Islet of Langerhans (tissue), 1 donor: ENCODE measurements around the gene TENT4B.

Experiments used
- FAIRE-seq: peaks from one replicate; lab custom pipeline; 2011; peaks lifted over from hg19 to GRCh38; lab: Jason Lieb, UNC

TENT4B gene

DNA sequence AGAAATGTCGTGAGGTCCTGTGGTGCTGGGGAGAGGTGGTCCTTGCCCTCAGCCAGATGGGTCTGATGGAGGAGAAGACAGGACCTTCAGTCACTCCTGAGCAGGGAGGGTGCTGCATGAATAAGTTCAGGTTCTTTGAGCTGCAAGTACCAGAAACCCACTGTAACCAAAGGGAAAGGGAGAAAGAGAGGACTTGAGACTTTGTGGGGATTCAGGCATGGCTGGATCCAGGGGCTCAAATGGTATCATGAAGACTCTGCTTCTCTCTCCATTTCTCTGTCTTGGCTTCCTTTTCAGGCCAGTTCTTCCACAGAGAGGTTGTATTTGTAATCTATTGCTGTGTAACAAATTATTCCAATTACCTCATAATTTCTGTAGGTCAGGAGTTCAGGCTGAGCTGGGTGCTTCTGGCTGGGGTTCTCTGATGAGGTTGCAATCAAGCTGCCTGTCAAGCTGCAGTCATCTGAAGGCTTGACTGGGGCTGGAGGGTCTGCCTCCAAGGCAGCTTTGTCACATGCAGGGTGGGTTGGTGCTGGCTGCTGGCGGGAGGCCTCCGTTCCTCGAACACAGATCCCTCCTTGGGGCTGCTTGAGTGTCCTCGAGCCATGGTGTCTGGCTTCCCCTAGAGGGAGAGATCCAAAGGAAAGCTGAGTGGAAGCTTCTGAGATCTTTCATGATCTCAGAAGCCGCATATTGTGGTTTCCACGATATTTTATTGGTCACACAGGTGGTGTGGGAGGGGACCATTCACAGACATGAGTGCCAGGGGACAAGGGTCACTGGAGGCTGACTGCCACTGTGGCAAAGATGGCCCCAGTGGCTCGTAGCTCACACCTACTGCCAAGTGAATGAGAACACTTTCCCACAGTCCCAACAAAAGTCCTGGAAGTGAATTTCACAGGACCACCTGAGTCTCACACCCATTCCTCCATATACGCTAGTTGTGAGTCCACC, 107.4 kb downstream of the TENT4B start:
- no peak for FAIRE-seq

DNA sequence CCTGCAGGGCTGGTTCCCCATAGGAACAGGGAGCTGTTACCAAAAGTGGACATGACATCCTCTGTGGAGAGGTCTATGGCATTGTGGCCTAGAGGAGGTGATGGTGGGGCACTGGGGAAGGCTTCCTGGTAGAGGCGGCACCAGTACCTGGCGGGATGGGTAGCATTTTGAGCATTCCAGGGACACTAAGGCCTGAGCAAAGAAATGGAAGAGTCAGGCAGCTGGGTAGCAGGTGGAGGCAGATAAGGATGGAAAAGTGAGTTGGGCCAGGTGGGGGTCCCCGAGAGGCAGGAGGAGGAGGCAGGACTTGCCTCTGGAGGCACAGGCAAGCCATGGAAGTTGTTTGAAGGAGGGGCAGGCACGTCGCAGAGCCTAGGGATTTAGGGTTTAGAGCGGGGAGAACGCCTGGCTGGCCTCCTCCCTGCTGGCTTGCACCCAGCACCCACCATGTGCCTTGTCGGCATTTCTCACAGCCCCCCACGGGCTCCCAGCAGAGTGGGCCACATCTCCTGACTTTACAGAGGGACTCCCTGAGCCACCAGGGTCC, 108.1 kb downstream of the TENT4B start:
- FAIRE-seq, result no peak

DNA sequence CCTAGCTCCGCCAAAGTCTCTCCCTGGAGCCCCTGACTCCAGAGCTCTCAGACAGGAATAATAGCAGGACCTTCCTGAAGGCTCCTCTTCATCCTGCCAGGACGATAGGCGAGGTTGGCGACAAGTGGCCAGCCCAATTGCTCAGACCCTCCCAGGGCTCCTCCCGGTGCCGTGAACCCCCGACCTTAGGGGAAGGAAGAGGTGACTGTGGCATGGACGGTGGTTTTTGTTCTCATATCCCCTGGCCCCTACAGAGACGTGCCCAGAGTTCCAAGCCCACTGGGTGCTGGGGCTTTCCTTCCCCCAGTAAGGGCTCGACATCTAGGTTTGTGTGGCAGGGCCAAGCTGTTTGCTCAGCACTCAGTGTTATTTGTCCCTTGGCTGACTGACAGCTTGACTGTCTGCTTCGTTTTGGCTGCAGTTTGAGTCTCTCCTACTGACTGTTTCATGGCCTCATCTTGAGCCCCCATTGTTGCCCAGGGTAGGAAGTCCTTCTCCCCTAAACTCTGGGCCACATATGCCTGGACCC, 108.7 kb downstream of the TENT4B start:
- no peak for FAIRE-seq

DNA sequence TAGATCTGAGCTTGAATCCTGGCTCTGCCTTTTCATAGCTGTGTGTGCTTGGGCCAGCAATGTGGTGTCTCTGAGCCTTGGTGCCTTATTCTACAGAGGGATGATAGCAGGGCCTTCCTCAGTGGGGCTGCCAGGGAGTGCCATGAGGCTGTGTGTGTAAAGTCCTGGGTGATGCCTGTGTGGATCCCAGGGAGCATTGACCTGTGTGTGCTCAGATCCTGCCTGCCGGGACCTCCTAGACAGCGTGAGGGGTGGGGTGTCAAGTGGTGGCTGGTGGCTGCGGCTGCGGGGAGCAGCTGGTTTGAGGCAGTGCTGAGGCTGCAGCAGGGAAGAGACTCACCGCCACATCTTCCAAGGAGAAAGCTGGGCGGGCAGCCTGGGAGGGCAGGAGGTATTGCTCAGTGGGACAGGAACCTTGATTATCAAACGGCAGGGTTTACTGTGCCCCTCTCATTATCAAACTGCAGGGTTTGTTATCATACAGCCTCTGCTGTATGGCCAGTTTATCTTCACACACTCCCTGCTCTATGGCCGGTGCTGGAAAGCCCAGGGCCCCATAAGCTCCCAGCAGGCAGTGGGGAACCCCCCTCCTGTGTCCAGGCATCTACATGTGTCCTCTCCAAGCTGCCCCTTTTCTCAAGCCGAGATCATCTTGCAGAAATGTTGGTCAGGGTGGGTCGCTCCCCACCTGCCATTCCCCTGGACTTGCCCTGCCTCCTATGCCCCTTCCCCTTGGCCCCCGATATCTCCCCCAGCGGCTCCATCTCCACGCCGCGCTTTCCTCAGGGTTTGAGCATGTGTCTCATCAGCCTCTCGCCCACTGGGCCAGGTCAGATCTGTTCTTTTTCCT, 110.2 kb downstream of the TENT4B start:
- FAIRE-seq, result no peak

DNA sequence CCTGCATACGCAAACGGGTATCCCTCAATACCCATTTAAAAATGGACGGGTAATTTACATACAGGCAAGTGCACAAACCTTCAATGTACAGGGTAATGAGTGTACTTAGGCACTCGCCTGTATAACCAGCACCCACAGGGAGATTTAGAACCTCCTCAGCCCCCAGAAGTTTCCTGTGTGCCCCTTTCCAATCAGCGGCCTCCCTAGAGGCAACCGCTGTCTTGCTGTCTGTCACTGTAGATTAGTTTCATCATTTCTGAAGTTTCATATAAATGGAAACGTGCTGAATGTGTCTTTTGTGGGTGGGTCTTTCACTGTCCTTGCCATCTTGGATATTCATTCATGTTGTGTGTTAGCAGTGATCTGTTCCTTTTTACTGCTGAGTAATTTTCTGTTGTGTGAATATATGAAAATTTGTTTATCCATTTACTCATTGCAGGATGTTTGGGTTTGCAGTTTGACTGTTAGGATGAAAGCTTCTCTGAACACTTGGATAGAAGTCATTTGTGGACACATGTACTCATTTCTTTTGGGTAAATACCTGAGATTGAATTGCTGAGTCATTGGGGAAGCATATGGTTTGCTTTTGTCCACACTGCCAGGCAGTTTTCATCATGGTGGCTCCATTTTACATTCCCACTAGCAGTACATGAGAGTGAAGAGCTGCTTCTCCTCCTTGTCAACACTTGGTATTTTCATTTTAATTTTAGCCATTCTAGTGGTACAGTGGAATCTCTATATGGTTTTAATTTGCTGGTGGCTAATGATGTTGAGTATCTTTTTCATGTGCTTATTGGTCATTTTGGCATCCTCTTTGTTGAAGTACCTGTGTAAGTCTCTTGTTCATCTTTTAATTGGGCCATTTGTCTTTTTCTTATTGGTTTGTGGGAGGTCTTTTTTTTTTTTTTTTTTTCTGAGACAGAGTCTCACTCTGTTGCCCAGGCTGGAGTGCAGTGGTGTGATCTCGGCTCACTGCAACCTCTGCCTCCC, 111.1 kb downstream of the TENT4B start:
- FAIRE-seq, result no peak

DNA sequence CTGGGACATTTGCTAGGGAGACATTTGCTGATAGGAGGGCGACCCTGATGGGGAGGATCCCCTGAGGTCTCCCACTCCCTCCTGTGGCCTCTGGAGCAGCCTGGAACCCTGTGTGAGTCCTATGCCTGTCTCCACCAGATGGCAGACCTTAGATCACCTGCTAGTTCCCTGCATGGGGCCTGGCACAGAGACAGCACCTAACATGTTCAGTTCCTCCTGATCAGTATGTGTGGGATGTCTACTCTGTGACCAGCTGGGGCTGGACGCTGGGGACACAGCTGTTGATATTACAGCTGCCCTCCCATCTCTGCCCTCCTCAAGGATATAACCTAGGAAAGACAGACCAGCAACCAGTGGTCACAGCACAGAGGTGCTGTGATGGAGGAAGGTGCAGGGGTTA, 112.2 kb downstream of the TENT4B start:
- FAIRE-seq, result no peak

DNA sequence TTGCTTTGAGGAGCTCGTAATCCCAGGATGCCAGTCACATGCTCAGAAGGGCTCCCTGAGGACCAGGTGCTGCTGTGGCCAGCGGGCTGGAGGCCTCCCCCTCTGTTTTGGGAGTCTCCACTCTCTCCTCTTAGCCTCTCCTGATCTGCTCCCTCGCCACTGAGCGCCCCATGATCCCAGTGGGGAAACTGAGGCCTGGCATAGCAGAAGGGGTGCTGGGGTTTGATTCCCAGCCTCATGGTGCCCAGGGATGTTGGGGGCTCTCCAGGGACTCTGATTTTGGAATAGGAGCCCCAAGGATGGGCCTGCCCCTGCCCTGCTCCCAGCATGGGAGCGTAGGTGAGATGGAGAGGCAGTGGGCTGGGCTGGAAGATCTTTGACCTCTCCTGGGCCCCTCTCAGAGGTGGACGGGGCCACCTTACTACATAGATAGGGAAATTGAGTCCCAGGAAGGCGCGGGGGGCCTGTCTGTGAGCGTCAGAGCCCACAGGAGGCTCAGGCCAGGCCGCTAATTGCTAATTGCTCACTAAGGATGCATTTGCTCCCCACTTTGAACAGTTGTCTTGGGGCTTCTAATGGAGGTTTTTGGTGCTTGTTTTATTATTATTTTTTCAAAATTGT, 112.7 kb downstream of the TENT4B start:
- no peak for FAIRE-seq

DNA sequence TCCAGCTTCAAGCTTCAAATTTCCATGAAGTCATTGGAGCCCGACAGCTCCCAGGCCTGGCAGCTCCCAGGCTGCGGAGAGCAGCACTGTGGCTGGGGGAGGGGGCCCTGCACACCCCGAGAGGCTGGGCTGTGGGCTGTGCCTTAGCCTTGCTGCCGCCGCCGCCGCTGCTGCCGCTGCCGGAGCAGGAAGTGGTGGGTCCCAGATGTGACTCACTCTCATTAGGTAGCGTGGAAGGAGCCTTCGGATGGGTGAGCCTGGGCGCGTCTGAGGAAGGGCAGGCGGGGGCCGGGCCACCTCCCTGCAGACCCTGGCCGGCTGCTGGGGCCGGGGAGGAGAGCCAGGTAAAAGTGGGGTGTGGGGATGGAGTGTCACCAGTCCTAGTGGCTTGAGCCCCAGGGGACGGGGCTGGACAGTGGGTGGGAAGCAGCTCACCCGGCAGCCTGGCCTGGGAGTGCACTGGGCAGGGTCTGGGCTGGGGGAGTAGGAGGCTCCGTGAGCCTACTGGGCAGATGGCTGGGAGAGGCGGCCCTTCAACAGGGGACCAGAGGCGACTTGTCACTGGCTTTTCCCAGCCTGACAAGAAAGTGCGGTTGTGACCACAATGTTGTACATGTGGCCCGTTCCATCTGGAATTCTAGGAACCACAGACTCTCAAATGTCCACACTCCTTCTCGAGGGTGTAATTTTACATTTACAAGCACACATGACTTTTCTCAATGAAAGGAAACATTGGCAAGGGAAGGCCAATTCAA, 113.4 kb downstream of the TENT4B start, which contains the start of gene ADCY7:
Gene ADCY7, plus strand, starts transcription at position 215 of the 755 bp plus-strand sequence. CDS start 21,629 bp downstream, outside the sequence.
- no peak for FAIRE-seq

DNA sequence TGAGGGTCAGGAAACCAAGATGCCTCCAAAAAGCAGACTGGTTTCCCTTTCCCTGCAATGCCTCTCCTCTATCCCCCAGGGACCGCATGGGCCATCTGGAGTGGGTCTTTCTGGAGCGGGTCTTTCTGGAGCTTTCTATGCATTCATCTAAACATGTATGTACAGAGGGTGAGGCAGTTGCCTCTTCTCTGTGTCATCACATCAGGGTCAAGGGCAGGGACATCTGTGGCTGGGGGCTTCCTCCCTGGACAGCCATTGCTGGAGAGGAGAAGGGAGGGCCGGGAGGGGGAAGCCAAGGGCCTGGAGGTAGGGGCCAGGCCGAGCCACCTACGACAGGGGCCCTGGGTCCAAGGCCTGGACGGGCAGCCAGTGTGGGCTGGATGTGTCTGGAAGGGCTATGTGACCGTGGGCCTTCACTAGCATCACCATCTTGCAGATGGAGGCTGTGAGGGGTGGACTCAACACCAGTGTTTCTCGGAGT, 114.1 kb downstream of the TENT4B start:
- FAIRE-seq, result no peak

DNA sequence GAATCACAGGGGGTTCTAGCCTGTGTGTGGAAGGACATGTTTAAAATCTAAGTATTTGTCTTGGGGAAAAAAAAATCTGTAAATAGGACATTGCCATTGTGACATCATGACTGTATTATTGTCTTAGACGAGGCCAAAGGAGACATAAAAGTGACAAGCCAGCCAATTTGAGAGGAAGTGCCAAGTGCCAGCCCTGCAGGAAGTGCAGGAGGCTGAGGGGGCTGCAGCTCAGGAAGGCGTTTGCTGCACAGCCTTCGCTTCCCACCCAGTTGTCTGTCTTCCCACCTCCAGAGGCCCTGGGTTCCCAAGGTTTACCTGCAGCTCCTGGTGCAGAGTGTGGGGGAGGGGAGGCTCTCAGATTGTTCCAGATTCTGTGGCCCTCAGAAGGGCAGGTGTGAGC, 114.5 kb downstream of the TENT4B start:
- no peak for FAIRE-seq

DNA sequence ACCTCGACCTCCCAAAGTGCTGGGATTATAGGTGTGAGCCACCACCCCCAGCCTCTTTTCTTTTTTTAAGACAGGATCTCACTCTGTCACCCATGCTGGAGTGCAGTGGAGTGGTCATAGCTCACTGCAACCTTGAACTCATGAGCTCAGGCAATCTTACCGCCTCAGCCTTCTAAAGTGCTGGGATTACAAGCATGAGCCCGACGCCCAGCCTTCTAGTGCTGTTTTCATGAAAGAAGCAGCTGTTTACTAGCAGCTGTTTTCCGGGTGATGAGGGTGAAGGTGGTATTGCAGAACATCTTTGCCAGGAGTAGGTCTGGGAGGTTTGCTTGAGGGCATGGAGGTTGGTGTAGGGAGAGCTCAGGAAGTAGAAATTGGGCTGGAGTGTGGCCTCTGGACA, 115.2 kb downstream of the TENT4B start:
- no peak for FAIRE-seq

DNA sequence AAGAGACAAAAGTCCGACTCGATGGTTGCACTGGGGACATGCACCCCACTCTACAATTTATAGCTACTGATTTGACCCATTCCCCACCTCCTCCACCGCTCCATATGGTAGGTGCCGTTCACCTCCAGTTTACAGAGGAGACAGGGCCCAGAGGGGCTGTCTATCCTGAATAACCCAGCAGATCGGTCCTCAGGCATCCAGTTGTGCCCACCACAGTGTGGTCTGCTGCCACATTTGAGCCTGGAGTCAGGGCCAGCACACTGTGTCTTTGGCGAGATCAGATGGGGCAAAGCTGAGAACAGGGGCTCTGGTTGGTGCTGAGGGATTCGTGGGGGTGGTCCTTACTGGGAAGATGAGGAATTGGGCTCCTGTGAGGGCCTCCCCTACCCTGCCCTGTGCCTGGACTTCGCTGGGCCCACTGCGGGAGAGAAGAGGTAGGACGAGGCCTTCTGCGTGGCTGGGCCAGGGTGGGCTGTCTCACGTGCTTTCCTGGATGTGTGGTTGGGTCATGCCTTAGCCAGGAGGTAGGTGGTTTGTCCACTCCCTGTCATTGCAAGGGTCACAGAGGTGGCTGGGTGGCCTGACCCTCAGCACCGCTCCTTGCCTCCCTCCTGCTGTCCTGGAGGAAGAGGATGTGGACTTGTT, 116.1 kb downstream of the TENT4B start:
- FAIRE-seq, result no peak

DNA sequence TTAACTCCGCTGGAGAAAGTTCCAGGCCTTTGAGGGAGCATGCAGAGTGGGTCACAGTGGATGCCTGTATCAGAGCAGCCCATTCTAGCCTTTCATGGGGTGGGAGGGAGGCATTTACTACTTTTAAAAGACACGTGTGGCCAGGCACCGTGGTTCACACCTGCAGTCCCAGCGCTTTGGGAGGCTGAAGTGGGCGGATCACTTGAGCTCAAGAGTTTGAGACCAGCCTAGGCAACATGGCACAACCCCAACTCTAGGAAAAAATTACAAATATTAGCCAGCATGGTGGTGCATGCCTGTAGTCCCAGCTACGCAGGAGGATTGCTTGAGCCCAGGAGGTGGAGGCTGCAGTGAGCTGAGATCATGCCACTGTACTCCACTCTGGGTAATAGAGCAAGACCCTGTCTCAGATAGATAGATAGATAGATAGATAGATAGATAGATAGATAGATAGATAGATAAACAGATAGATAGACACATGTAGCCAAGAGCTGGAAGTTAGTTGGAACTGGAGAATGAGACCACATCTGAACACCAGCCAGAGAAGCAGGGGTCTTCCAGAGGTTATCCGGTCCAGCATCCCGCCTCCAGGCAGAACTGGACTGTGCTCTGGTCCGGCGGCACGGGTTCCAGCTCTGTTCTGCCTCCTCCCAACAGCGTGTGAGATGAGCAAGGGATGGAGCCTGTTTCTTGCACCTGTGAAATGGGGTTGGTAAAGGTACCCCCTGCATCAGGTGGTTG, 116.8 kb downstream of the TENT4B start:
- no peak for FAIRE-seq

DNA sequence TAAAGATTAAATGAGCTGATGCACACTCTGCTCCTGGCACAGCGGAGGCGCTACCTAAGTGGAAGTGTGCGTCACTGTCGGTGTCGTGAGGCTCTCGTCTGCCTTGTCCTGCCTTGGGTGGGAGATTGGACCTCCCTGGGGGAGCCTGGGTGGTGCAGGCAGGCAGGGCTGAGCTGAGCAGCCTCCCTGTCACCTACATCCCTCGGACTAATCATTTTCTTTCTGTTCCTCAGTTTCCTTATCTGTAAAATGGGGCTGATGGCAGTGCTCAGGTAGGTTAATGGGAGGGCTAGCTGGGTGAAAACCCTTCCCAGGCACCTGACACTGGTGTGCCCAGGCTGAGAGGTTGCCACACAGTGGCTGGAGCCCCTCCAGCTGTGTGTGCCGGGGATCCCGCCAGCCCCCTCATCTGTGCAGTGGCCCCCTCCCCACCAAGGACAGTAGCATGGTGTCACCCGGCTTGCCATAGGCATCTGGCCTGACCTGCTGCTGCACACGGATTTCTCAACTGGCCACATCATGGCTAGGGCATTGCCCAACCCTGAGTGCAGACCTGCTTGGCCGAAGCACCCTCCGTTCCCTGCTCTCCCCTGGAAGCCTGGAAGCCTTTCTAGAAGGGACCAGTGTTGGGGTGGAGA, 117.5 kb downstream of the TENT4B start:
- FAIRE-seq, result no peak

DNA sequence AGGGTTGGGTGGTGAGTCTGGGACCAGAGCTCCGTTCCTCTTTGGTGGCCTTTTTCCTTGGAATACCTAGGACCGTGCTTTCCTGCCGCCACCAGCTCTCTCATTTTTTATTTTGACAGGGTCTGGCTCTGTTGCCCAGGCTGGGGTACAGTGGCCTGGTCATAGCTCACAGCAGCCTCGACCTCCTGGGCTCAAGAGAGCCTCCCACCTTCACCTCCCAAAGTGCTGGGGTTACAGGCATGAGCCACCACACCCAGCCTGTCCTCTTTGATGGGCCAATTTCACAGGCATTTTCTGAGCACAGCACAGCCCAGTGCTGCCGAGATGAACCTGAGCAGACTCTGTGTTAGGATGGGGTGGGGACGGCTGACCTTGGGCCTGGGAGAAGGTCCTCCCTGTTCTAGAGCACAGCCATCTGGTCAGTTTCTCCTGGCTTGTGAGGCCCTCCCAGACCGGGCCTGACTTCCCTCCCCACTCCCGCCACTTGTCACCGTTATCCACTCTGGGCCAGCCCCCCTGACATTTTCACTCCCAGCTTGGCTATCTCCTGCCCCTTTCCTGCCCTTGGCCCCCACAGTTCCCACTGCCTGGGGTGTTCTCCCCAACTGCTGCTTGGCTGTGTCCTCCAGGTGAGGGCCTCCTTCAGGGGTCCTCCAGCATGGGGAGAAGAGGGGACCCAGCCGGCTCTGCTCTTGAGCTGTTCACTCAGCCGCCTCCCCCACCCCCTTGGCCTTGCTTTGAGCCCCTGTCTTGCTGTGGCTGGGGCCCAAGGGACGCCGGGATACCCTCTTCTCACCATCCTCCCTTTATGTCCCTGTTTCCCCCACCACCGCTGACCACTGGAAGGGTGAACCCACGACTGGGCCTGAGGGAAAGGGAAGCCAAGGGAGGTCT, 118.3 kb downstream of the TENT4B start:
- no peak for FAIRE-seq

DNA sequence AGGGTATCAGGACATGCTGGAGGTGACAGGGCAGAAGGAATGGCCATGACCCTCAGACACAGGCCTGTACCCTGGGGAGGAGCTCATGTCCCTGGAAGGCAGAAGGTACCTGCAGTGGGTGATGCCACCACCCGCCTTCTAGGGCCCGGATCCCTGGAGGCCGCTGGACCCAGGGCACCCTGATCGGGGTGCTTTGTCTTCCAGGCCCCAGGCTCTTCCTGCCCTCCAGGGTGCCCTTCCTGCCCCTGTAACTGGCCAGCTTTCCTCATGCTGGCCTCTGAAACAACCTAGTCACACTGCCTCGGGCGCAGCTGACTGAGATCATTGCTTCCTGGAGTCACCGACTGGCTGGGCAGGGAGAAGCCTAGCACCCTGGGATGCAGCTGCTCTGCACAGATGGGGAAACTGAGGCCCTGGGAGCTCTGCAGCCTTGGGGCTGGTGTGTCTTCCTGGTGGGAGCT, 119.0 kb downstream of the TENT4B start:
- no peak for FAIRE-seq
